ENCODE measurements around the gene CARHSP1. TPM values are rescaled to one million over a fixed set of nuclear protein-coding genes. Genes with fewer than 3 reads are reported as not detected.

CARHSP1 gene
- total and polyA plus RNA-seq, 2 experiments from 2014 or later: 140 to 167 TPM

GRCh38 chr16:8832717-8833105 lies 36.1 kb downstream of the CARHSP1 start:
- H4K20me1 ChIP-seq (ENCODE audit: insufficient read depth, poor library complexity, severe bottlenecking): no peaks in the 10 kb centered on the region
- no peak for DNase-seq (ENCODE audit: low spot score)
- no peaks in the 10 kb centered on the region for H3K36me3 ChIP-seq (replicated peaks; ENCODE audit: insufficient read depth, low read depth)
- no peaks in the 10 kb centered on the region for H3K9me2 ChIP-seq (replicated peaks; ENCODE audit: insufficient read depth)
- 90% methylated on average over 16 of the region's 16 CpGs for WGBS (ENCODE audit: low lambda C conversion rate, missing lambda C conversion rate)
- no peaks in the 10 kb centered on the region for H3K9me3 ChIP-seq (ENCODE audit: low read depth)
- H3K27ac ChIP-seq: no peak overlapping the region
- H3K79me2 ChIP-seq: peaks cover 30% of the 10 kb centered on the region
- H3K27me3 ChIP-seq: no peaks in the 10 kb centered on the region
- no peak for TF ChIP-seq EZH2phosphoT487 (IDR thresholded peaks at IDR 0.05; ENCODE audit: low read depth, severe bottlenecking, unreplicated experiment)
- TF ChIP-seq, protein P1, sequence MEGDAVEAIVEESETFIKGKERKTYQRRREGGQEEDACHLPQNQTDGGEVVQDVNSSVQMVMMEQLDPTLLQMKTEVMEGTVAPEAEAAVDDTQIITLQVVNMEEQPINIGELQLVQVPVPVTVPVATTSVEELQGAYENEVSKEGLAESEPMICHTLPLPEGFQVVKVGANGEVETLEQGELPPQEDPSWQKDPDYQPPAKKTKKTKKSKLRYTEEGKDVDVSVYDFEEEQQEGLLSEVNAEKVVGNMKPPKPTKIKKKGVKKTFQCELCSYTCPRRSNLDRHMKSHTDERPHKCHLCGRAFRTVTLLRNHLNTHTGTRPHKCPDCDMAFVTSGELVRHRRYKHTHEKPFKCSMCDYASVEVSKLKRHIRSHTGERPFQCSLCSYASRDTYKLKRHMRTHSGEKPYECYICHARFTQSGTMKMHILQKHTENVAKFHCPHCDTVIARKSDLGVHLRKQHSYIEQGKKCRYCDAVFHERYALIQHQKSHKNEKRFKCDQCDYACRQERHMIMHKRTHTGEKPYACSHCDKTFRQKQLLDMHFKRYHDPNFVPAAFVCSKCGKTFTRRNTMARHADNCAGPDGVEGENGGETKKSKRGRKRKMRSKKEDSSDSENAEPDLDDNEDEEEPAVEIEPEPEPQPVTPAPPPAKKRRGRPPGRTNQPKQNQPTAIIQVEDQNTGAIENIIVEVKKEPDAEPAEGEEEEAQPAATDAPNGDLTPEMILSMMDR (IDR thresholded peaks at IDR 0.05; ENCODE audit: poor library complexity): no peak
- TF ChIP-seq EZH2 (IDR thresholded peaks at IDR 0.05; ENCODE audit: borderline replicate concordance): no peak
- no peak overlapping the region for H3K4me2 ChIP-seq
- H2AFZ ChIP-seq: no peak overlapping the region
- no peak overlapping the region for H3K4me3 ChIP-seq
- no peaks in the 10 kb centered on the region for H3K4me1 ChIP-seq (ENCODE audit: insufficient read depth)

DNA sequence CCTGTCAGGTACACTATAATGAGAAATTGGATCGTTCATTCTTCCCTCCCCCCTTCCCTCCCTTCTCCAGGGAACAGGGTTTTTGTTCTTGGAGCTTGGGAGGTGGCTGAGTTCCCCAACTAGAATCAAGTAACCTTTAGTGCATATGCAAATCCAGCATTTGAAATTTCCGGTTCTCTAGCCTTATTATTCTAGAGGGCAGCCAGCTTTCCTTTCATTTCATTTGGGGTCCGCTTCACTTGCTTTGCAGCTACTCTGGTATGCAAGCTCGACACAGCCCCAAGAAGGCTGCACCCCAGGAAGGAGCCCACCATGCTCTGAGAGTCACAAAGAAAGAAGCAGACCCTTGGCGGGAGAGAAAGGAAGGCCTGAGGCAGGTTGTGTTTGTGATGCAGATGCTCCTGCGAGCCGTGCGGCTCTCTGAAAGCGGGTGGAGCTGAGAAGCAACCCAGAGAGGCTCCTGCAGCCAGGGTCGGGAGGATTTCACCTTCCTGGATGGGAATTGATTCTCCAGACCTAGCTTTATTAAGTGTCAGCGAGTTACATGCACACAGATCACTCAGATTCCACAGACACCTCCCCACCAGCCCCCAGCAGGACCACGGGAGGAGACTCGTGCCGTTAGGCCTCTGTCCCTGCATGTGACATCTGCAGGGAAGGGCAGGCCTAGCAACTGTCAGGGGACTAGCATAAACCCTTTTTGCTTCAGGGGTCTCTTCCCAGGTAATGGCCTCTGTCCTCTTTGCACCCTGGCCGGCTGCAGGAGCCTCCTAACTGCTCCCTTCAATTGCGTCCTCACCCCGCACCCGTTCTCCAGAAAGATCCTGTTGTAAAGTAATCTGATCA lies 36.7 kb downstream of the CARHSP1 start:
- Histone ChIP-seq H3K9me2 (replicated peaks; ENCODE audit: insufficient read depth) (no peaks in the 10 kb centered on the region), H3K36me3 (replicated peaks; ENCODE audit: insufficient read depth, low read depth) (no peaks in the 10 kb centered on the region), H3K27me3 (no peaks in the 10 kb centered on the region), H3K27ac (no peak overlapping the region), H4K20me1 (ENCODE audit: insufficient read depth, poor library complexity, severe bottlenecking) (no peaks in the 10 kb centered on the region), H3K79me2 (peaks cover 24% of the 10 kb centered on the region), H3K4me3 (no peak overlapping the region), H3K4me2 (no peak overlapping the region), H2AFZ (no peak overlapping the region), H3K9me3 (ENCODE audit: low read depth) (no peaks in the 10 kb centered on the region), H3K4me1 (ENCODE audit: insufficient read depth) (no peaks in the 10 kb centered on the region)
- 80% methylated on average over 18 of the region's 18 CpGs for WGBS (ENCODE audit: low lambda C conversion rate, missing lambda C conversion rate)
- TF ChIP-seq EZH2 (IDR thresholded peaks at IDR 0.05; ENCODE audit: borderline replicate concordance) (no peak), EZH2phosphoT487 (IDR thresholded peaks at IDR 0.05; ENCODE audit: low read depth, severe bottlenecking, unreplicated experiment) (no peak)
- TF ChIP-seq, protein P1 (IDR thresholded peaks at IDR 0.05; ENCODE audit: poor library complexity): no peak
- no peak for DNase-seq (ENCODE audit: low spot score)

- Histone ChIP-seq H3K9me2 (replicated peaks; ENCODE audit: insufficient read depth) (no peaks in the 10 kb centered on the region), H3K27me3 (no peaks in the 10 kb centered on the region), H3K4me1 (ENCODE audit: insufficient read depth) (no peaks in the 10 kb centered on the region), H3K79me2 (peaks cover 23% of the 10 kb centered on the region), H3K27ac (no peak overlapping the region), H3K4me3 (no peak overlapping the region), H4K20me1 (ENCODE audit: insufficient read depth, poor library complexity, severe bottlenecking) (no peaks in the 10 kb centered on the region), H3K9me3 (ENCODE audit: low read depth) (no peaks in the 10 kb centered on the region), H3K4me2 (no peak overlapping the region), H2AFZ (no peak overlapping the region), H3K36me3 (replicated peaks; ENCODE audit: insufficient read depth, low read depth) (no peaks in the 10 kb centered on the region)
- 86% methylated on average over 9 of the region's 9 CpGs for WGBS (ENCODE audit: low lambda C conversion rate, missing lambda C conversion rate)
- DNase-seq (ENCODE audit: low spot score): no peak
- TF ChIP-seq, protein P1 (IDR thresholded peaks at IDR 0.05; ENCODE audit: poor library complexity): no peak
- TF ChIP-seq EZH2phosphoT487 (IDR thresholded peaks at IDR 0.05; ENCODE audit: low read depth, severe bottlenecking, unreplicated experiment): no peak
Measured at GRCh38 chr16:8831450-8831849, 37.4 kb downstream of the CARHSP1 start.
